NCI-H2196 (cell line): ENCODE data around the gene HTT-AS.
"Not testable (repeated sequence)": the region's sequence is repeated elsewhere in the genome, so short reads cannot be mapped to it uniquely, and the experiment has no call there.

Experiments
- DNase-seq: peaks from one replicate; lab custom pipeline; 2025; ENCODE audit not compliant: unreplicated experiment; lab: John Stamatoyannopoulos, UW

The HTT-AS gene

GRCh38 chr4:3054169-3054759 is 20.1 kb downstream of the HTT-AS start:
- no peak for DNase-seq

DNA sequence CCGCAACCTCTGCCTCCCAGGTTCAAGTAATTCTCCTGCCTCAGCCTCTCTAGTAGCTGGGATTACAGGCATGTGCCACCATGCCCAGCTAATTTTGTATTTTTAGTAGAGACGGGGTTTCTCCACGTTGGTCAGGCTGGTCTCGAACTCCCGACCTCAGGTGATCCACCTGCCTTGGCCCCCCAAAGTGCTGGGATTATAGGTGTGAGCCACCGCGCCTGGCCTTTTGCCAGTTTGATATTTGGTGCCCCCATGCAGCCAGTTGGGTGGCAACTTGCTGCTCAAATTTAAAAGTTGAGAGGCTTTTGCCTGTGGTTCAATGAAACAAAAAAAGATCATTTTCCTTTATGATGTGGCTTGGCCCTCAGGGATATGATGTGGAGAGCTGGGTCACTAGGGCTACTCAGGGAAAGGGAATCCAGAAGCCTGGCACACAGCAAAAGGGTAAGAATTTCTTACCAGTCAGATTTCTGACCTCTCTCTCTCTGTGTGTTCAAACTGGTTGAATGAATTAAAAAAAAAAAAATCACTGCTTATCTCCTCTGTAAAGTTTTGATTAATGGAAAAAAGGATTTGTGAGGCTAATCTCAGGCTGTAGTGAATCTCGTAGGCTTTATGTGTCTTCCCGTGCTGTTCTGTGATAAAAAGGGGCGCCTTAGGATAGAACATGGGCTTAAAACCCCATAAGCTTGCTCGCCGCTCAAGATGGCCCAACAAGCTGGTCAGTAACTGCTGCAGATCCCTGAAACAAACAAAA is 23.0 kb downstream of the HTT-AS start:
- DNase-seq = not testable (repeated sequence)

DNA sequence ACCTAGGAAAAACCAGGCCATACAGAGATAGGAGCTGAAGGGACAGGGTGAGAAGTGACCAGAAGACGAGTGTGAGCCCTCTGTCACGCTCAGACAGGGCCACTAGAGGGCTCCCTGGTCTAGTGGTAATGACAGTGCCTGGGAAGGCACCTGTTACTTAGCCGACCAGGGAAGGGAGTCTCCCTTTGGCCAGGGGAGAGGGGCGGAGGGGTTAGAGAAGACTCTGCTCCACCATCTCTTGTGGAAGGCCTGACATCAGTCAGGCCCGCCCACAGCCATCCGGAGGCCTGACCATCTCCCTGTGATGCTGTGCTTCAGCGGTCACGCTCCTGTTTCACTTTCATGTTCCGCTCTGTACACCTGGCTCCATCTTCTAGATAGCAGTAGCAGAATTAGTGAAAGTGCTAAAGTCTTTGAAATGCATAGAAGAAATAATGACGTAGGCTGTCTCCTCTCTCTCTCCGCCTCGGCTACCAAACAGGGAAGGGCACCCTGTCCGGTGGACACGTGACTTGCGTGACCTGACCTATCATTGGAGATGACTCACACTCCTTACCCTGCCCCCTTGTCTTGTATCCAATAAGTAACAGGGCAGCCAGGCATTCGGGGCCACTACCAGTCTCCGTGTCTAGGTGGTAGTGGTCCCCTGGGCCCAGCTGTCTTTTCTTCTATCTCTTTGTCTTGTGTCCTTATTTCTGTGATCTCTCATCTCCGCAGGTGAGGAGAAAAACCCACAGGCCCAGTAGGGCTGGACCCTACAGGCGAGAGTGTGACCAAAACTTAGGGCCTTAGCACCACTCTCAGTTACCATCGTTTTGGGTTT is 26.7 kb downstream of the HTT-AS start:
- DNase-seq = peak; percentile 79

GRCh38 chr4:3046623-3047022 is 27.7 kb downstream of the HTT-AS start:
- no peak for DNase-seq

DNA sequence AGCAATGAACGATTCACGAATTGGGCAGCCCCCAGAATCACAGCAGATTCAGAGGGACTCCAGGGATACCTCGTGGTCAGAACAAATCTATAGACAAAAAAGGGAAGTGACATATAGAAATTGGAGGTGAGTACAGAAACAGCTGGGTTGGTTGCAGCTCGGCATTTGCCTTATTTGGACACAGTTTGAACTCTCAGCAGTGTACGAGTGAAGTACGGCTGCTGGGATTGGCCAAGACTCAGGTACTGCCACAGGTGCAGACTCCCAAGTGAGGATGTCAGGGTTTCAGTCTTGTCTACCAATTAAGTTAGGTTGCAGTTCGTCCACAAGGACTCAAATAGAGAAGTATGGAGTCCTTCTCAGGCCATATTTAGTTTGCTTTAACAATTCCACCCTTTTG is 28.2 kb downstream of the HTT-AS start:
- DNase-seq = no peak

DNA sequence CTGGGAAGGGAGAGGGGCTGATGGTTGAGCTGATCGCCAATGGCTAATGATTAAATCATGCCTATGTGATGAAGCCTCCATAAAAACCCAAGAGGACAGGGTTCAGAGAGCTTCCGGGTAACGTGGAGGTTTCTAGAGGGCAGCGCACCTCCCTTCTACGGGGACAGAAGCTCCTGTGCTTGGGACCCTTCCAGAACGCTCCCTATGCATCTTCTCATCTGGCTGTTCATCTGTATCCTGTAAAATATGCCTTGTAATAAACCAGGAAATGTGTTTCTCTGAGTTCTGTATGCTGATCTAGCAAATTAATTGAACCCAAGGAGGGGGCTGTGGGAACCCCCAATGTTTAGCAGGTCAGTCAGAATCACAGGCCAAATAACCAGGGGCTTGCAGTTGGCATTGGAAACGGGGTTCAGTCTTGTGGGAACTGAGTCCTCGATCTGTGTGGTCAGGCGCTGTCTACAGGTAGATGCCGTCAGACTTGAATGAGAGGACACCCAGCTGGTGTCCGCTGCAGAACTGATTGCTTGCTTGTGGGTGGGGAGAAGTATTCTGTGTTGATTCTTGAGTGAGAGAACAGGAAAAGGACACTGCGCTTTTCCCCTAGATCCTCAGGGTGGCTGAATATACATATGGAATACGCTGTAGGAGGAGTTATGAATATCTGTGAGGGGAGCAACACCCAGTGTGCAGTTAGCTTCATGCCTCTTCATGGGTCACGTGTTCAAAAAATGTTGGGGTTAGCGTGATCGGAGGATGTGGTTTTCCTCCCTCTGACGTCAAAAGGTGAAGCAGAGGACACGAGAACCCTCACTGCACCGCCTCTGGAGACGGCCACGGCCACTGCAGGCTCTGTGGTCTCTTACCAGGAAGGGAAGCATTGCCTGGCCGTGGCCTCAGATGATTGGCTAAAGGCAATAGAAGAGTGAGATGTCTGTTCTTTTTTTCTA is 29.2 kb downstream of the HTT-AS start:
- no peak for DNase-seq

DNA sequence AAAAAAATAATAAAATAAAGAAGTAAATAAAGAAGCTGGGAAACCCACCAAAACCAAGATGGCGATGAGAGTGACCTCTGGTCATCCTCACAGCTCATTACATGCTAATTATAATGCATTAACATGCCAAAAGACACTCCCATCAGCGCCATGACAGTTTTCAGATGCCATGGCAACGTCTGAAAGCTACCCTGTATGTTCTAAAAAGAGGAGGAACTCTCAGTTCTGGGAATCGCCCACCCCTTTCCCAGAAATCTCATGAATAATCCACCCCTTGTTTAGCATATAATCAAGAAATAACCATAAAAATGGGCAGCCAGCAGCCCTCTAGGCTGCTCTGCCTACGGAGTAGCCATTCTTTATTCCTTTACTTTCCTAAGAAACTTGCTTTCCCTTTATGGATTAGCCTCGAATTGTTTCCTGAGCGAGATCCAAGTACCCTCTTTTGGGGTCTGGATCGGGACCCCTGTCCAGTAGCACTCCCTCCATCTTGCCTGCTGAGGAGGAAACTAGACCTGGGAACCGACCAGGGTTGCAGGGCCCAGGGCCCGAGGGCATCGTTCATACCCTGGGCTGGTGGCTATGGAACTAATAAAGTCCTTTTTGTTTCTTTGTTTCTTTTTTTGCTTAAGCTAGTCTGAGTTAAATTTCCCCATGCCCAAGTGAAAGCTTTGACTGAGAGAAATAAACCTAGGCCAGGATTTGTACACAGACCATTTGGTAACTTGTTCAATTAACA is 30.9 kb downstream of the HTT-AS start:
- no peak for DNase-seq

- no peak for DNase-seq
Measured at GRCh38 chr4:3042226-3042625, 32.1 kb downstream of the HTT-AS start.

GRCh38 chr4:3041192-3042142 is 32.9 kb downstream of the HTT-AS start:
- DNase-seq = no peak

DNA sequence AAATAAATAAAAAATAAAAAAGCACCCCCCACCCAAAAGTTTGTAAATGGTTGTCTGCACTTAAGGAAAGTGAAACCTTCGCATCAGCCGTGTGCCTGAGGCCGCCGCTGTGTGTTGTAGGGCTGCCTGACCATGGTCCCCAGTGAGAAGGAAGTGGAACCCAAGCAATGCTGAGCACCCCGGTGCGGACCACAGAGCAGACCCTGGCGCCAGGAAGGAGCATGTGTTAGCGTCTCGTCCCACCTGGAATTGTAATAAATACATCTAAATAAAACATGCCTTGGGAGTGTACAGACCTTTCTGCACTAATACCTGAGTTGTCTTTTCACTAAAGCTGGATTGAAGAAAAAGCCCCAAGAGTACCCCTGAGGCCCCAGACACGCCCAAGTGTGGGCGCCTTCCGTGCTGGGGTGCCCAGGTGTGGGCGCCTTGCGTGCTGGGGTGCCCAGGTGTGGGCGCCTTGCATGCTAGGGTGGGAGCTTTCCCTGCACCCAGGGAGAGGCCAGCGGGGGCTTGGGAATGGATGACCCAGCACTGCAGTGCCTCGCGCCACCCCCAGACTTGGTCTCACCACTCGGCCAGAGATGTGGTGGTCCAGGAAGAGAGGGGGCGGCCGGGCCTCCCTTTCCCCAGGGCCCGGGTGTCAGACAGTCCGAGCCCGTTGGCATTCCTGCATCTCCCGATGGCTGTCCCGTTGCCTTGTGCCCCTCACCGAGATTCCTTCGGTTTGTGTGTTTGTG is 33.7 kb downstream of the HTT-AS start:
- no peak for DNase-seq

GRCh38 chr4:3039706-3040366 is 34.5 kb downstream of the HTT-AS start:
- DNase-seq = no peak

DNA sequence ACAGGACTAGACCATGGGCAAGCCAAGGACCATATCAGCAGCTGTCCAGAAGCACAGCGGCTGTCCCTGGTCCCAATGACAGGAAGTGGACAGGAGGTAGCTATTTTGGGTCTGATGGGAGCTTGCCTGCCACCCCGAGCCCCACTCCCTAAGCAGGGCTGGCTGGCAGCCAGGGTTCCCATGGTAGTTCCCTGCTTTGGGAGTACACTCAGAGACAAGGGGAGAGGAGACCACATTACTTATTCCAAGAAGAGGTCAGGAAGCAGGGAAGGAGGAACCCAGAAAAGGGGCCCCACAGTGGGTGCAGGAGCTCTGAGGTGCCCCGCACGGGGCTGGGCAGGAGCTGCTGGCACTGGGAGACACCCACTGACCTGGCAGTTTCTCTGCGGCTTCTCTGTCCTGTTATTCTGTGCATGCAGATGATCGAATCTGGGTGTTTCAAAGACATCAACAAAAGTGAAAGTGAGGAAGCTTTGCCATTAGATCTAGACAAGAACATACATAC is 36.3 kb downstream of the HTT-AS start:
- DNase-seq = no peak

GRCh38 chr4:3036131-3036952 is 38.0 kb downstream of the HTT-AS start:
- no peak for DNase-seq

- no peak for DNase-seq
Measured at GRCh38 chr4:3035674-3036073, 38.7 kb downstream of the HTT-AS start.

GRCh38 chr4:3035249-3035648 is 39.1 kb downstream of the HTT-AS start:
- DNase-seq = no peak

DNA sequence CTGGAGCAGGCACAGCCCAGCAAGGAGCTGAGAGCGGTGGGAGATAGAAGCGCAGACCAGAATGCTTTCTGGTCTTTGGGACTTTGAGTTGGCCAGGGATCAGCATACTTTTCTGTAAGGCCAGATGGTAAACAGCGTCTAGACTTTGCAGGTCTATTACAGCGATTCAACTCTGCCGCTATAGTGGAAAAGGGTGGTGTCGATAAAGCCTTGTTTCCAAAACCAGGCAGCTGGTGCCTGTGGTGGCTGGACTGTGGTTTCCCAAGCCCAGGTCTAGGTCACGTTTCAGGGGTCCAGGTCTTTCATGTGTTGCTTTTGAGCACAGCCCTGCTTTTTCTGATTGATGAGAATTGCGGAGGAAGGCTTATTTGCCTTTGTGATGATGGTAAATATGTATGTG is 40.1 kb downstream of the HTT-AS start:
- DNase-seq = no peak
